ENCODE data around the gene NMNAT1. TPM values are rescaled to one million over a fixed set of nuclear protein-coding genes. Genes with fewer than 3 reads are reported as not detected.

The NMNAT1 gene
- total RNA-seq, 1 donor: 10.5 TPM

DNA sequence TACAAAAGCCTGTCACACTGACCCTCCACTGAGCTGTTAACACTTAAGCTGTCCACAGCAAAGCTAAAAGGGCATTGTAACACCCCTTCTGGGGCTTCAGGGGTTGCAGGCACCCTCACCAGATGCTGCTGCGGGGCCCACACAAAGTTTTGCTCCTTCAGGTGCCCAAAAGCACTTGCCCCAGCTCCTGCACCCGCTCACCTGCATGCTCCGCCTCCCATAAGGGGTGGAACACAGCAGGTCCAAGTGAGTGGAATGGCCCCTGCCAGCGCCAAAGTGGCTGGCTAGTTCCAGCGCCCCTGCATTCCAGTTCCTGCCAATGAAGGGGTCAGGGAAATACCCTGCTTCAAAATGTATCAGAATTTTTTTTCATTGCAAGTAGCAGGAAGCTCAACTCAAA, 46.5 kb downstream of the NMNAT1 start:
- DNase-seq (ENCODE audit: insufficient read length, low spot score, missing footprints): no peak
- H2AFZ ChIP-seq (ENCODE audit: low read length): no peak overlapping the region
- no peaks in the 10 kb centered on the region for H3K4me1 ChIP-seq (ENCODE audit: insufficient read depth, low read length)
- H3K9me3 ChIP-seq (ENCODE audit: low read depth, low read length): no peaks in the 10 kb centered on the region
- no peaks in the 10 kb centered on the region for H3K79me2 ChIP-seq (ENCODE audit: insufficient read depth, low read length)
- H3K4me2 ChIP-seq (ENCODE audit: insufficient read depth, low read length): no peak overlapping the region
- H3K27ac ChIP-seq (ENCODE audit: low read depth, low read length): no peak overlapping the region
- H3K36me3 ChIP-seq (ENCODE audit: insufficient read depth, low read length): no peaks in the 10 kb centered on the region
- H3K4me3 ChIP-seq (ENCODE audit: insufficient read depth, low read length): no peak overlapping the region
- no peaks in the 10 kb centered on the region for H3K27me3 ChIP-seq (ENCODE audit: insufficient read depth, low read length)
- no peaks in the 10 kb centered on the region for H4K20me1 ChIP-seq (ENCODE audit: insufficient read depth, low read length)
- no peak for TF ChIP-seq CTCF (IDR thresholded peaks at IDR 0.05; ENCODE audit: extremely low read depth, low read depth, low read length)

DNA sequence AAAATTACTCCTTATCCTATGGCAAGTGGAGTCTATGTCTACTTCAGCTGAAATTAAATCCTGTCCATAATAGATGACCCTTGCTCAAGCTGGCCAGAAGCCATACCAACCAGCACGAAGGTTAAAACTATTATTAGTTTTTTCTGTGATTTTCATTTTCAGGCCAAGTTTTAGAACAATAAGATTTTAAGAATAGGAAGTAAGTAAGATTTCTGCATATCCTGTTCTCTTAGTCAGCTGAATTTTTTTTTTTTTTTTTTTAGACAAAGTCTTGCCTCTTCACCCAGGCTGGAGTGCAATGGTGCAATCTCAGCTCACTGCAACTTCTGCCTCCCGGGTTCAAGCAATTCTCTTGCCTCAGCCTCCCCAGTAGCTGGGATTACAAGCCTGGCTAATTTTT, 47.7 kb downstream of the NMNAT1 start:
- Histone ChIP-seq H3K4me3 (ENCODE audit: insufficient read depth, low read length) (no peak overlapping the region), H3K9me3 (ENCODE audit: low read depth, low read length) (no peaks in the 10 kb centered on the region), H2AFZ (ENCODE audit: low read length) (no peak overlapping the region), H3K4me2 (ENCODE audit: insufficient read depth, low read length) (no peak overlapping the region), H3K27ac (ENCODE audit: low read depth, low read length) (no peak overlapping the region), H3K36me3 (ENCODE audit: insufficient read depth, low read length) (no peaks in the 10 kb centered on the region), H3K4me1 (ENCODE audit: insufficient read depth, low read length) (no peaks in the 10 kb centered on the region), H3K27me3 (ENCODE audit: insufficient read depth, low read length) (no peaks in the 10 kb centered on the region), H4K20me1 (ENCODE audit: insufficient read depth, low read length) (no peaks in the 10 kb centered on the region), H3K79me2 (ENCODE audit: insufficient read depth, low read length) (no peaks in the 10 kb centered on the region)
- DNase-seq (ENCODE audit: insufficient read length, low spot score, missing footprints): no peak
- no peak for TF ChIP-seq CTCF (IDR thresholded peaks at IDR 0.05; ENCODE audit: extremely low read depth, low read depth, low read length)

DNA sequence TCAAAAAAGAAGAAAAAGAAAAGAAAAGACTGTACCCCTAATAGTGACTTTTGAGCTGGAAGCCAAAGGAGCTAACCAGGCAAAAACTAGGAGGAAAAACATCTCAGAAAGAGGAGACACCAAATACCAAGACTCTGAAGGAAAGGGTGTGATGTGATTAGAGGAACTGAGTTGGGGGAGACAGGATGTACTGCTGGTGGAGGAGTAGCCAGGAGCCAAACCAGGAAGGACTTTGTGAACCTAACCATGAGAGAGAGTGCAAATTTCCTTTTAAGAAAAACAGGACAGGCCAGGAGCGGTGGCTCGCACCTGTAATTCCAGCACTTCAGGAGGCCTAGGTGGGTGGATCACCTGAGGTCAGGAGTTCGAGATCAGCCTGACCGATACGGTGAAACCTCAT, 49.6 kb downstream of the NMNAT1 start:
- H3K4me3 ChIP-seq (ENCODE audit: insufficient read depth, low read length): no peak overlapping the region
- no peak overlapping the region for H2AFZ ChIP-seq (ENCODE audit: low read length)
- H4K20me1 ChIP-seq (ENCODE audit: insufficient read depth, low read length): no peaks in the 10 kb centered on the region
- H3K27me3 ChIP-seq (ENCODE audit: insufficient read depth, low read length): peaks cover 14% of the 10 kb centered on the region
- no peak overlapping the region for H3K4me2 ChIP-seq (ENCODE audit: insufficient read depth, low read length)
- no peak overlapping the region for H3K27ac ChIP-seq (ENCODE audit: low read depth, low read length)
- H3K4me1 ChIP-seq (ENCODE audit: insufficient read depth, low read length): no peaks in the 10 kb centered on the region
- TF ChIP-seq CTCF (IDR thresholded peaks at IDR 0.05; ENCODE audit: extremely low read depth, low read depth, low read length): no peak
- no peaks in the 10 kb centered on the region for H3K79me2 ChIP-seq (ENCODE audit: insufficient read depth, low read length)
- H3K36me3 ChIP-seq (ENCODE audit: insufficient read depth, low read length): no peaks in the 10 kb centered on the region
- DNase-seq (ENCODE audit: insufficient read length, low spot score, missing footprints): no peak
- no peaks in the 10 kb centered on the region for H3K9me3 ChIP-seq (ENCODE audit: low read depth, low read length)

- Histone ChIP-seq H2AFZ (ENCODE audit: low read length) (no peak overlapping the region), H3K79me2 (ENCODE audit: insufficient read depth, low read length) (no peaks in the 10 kb centered on the region), H3K36me3 (ENCODE audit: insufficient read depth, low read length) (no peaks in the 10 kb centered on the region), H3K4me1 (ENCODE audit: insufficient read depth, low read length) (no peaks in the 10 kb centered on the region), H3K9me3 (ENCODE audit: low read depth, low read length) (no peaks in the 10 kb centered on the region), H4K20me1 (ENCODE audit: insufficient read depth, low read length) (no peaks in the 10 kb centered on the region), H3K4me3 (ENCODE audit: insufficient read depth, low read length) (no peak overlapping the region), H3K27me3 (ENCODE audit: insufficient read depth, low read length) (peaks cover 21% of the 10 kb centered on the region), H3K27ac (ENCODE audit: low read depth, low read length) (no peak overlapping the region), H3K4me2 (ENCODE audit: insufficient read depth, low read length) (no peak overlapping the region)
- no peak for TF ChIP-seq CTCF (IDR thresholded peaks at IDR 0.05; ENCODE audit: extremely low read depth, low read depth, low read length)
- no peak for DNase-seq (ENCODE audit: insufficient read length, low spot score, missing footprints)
These were observed 50.3 kb downstream of the NMNAT1 start for GRCh38 chr1:9993561-9994075.
